OCI-LY7 (cell line): ENCODE results near the gene DUOX1.

Experiments
- EZH2phosphoT487 ChIP-seq: fragments of 200-600 bp; sonication (generic); IDR thresholded peaks from 2 replicates; pipeline ENCODE4 v1.6.1; 2018; ENCODE audit warnings: low read depth, borderline replicate concordance, mild to moderate bottlenecking, mixed run types, antibody characterized with exemption, low read length, moderate library complexity, mixed read lengths
- TF ChIP-seq, protein P1 (sequence below): fragments of 200-600 bp; sonication (generic); conservative IDR thresholded peaks from 2 replicates; pipeline ENCODE4 v1.5.1; 2014; ENCODE audit warnings: mild to moderate bottlenecking, antibody characterized with exemption, low read length, moderate library complexity, mixed read lengths

DNA sequence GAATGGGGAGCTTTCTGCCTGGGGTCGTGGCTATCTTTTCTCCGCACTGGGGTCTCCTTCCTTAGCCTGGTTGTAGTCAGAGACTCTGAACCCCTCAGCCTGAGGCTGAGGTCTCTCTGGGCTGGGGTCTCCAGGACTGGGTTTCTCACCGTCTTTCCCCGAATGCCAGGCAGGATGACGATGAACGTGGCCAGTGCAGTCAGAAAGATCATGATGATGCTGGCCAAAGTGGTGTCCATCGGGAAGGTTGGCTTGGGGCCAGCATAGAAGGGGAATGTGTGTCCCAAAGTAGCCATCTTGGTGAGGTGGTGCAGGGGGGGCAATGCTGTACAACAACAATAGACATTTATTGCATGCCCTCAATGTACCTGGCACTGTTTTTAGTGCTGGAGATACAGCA is 7.1 kb upstream of the DUOX1 start:
- TF ChIP-seq, protein P1, sequence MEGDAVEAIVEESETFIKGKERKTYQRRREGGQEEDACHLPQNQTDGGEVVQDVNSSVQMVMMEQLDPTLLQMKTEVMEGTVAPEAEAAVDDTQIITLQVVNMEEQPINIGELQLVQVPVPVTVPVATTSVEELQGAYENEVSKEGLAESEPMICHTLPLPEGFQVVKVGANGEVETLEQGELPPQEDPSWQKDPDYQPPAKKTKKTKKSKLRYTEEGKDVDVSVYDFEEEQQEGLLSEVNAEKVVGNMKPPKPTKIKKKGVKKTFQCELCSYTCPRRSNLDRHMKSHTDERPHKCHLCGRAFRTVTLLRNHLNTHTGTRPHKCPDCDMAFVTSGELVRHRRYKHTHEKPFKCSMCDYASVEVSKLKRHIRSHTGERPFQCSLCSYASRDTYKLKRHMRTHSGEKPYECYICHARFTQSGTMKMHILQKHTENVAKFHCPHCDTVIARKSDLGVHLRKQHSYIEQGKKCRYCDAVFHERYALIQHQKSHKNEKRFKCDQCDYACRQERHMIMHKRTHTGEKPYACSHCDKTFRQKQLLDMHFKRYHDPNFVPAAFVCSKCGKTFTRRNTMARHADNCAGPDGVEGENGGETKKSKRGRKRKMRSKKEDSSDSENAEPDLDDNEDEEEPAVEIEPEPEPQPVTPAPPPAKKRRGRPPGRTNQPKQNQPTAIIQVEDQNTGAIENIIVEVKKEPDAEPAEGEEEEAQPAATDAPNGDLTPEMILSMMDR = no peak
- no peak for TF ChIP-seq EZH2phosphoT487
